Stimulated activated CD8-positive, alpha-beta memory T cell treated with anti-CD3 and anti-CD28 coated beads, Interleukin-7, amount 100 ng/mL, for 48 hours (primary cell): ENCODE data around the gene XXYLT1.
A peak's percentile ranks its signal among the peaks of the same experiment; 100 is the strongest.
"Not testable (repeated sequence)": the region's sequence is repeated elsewhere in the genome, so short reads cannot be mapped to it uniquely, and the experiment has no call there.

Source experiments
- DNase-seq, 2 donors: peaks; one replicate each; pipeline ENCODE4 v3.0.0-alpha.2; 2020; ENCODE audit warnings: low read depth in 1 of 2; ENCODE audit errors: extremely low read depth in 1 of 2

XXYLT1 gene

GRCh38 chr3:195270817-195271409, at the start of gene XXYLT1:
TSS of gene XXYLT1 (minus strand) at chr3:195271159. CDS start at chr3:195271058, 101 bp downstream.
- peak; percentile 79 to 81 for DNase-seq

- no peak for DNase-seq
Observed at GRCh38 chr3:195319060-195319459, 48.1 kb upstream of the XXYLT1 start.

- no peak for DNase-seq
Observed at GRCh38 chr3:195312714-195313113, 41.8 kb upstream of the XXYLT1 start.

GRCh38 chr3:195307711-195308110, 36.8 kb upstream of the XXYLT1 start:
- DNase-seq, result no peak

GRCh38 chr3:195306369-195306768, 35.4 kb upstream of the XXYLT1 start:
- DNase-seq, result no peak

GRCh38 chr3:195302431-195302830, 31.5 kb upstream of the XXYLT1 start:
- no peak for DNase-seq

GRCh38 chr3:195297446-195297845, 26.5 kb upstream of the XXYLT1 start:
- DNase-seq, result no peak

- no peak for DNase-seq
Observed at GRCh38 chr3:195296662-195297061, 25.7 kb upstream of the XXYLT1 start.

- DNase-seq, result no peak
Observed at GRCh38 chr3:195291121-195291520, 20.2 kb upstream of the XXYLT1 start.

GRCh38 chr3:195290643-195291042, 19.7 kb upstream of the XXYLT1 start:
- DNase-seq, result not testable (repeated sequence)

GRCh38 chr3:195286115-195286872, 15.3 kb upstream of the XXYLT1 start:
- no peak for DNase-seq

GRCh38 chr3:195285372-195285771, 14.4 kb upstream of the XXYLT1 start:
- no peak for DNase-seq

- DNase-seq, result no peak
Observed at GRCh38 chr3:195284842-195285241, 13.9 kb upstream of the XXYLT1 start.

GRCh38 chr3:195282961-195283360, 12.0 kb upstream of the XXYLT1 start:
- DNase-seq, result no peak

- DNase-seq, result no peak
Observed at GRCh38 chr3:195274259-195274966, 3.5 kb upstream of the XXYLT1 start.

GRCh38 chr3:195271410-195272243, 668 bp upstream of the XXYLT1 start:
- peak; percentile 75 for DNase-seq

GRCh38 chr3:195270079-195270816, 711 bp downstream of the XXYLT1 start:
- DNase-seq, result peak; percentile 26 to 38

- no peak for DNase-seq
Observed at GRCh38 chr3:195269375-195270078, 1.4 kb downstream of the XXYLT1 start.

GRCh38 chr3:195268576-195269309, 2.2 kb downstream of the XXYLT1 start:
- DNase-seq, result no peak
